IMR-90 (cell line): ENCODE measurements around the gene CCNI. TPM values are rescaled to one million over a fixed set of nuclear protein-coding genes. Genes with fewer than 3 reads are reported as not detected.

Source experiments
- ATAC-seq: fragments of 200-7000 bp; cut with Tn5 transposase; 2 replicates; pipeline ENCODE4 v1.9.1; 2020; ENCODE audit warnings: low read depth, mild to moderate bottlenecking, moderate library complexity
- BruUV-seq: library from RNA; stranded (reverse); fragments of 400-500 nt; replicated peaks from 2 replicates; lab custom pipeline; 2021; lab: Mats Ljungman, UMichigan
- CTCF ChIA-PET: fragments of 300-600 bp; formaldehyde crosslinking; extraction: SDS; loops from one replicate; lab custom pipeline; 2021; ENCODE audit warnings: antibody characterized with exemption; lab: Yijun Ruan, JAX
- POLR2A ChIA-PET: fragments of 300-600 bp; sonication (Branson Sonifier 250); formaldehyde crosslinking; loops from one replicate; lab custom pipeline; 2022; ENCODE audit warnings: antibody characterized with exemption; ENCODE audit not compliant: unreplicated experiment; lab: Charles Lee
- DNase-seq: peaks from one replicate; pipeline ENCODE4 v3.0.0; 2013
- H2AFZ ChIP-seq: replicated peaks from 2 replicates; pipeline ENCODE3; 2013; ENCODE audit warnings: low read length, mild to moderate bottlenecking; ENCODE audit not compliant: poor library complexity
- H2AK5ac ChIP-seq: 2 replicates; pipeline ENCODE4 v1.6.1; 2013; ENCODE audit warnings: low read depth, low read length, inconsistent platforms
- H2AK9ac ChIP-seq: replicated peaks from 2 replicates; pipeline ENCODE3; 2013; ENCODE audit warnings: mild to moderate bottlenecking, low read depth, low read length, moderate library complexity; ENCODE audit not compliant: poor library complexity
- H2BK120ac ChIP-seq: 2 replicates; pipeline ENCODE4 v1.6.1; 2013; ENCODE audit warnings: low read depth, low read length, inconsistent platforms
- H2BK15ac ChIP-seq: 3 replicates; pipeline ENCODE4 v1.6.1; 2013; ENCODE audit warnings: low read depth, low read length, inconsistent platforms
- H2BK20ac ChIP-seq: 2 replicates; pipeline ENCODE4 v1.6.1; 2013; ENCODE audit warnings: low read depth, mild to moderate bottlenecking, inconsistent platforms, low read length, moderate library complexity
- H2BK5ac ChIP-seq: 2 replicates; pipeline ENCODE4 v1.6.1; 2013; ENCODE audit warnings: mild to moderate bottlenecking, low read depth, low read length, inconsistent platforms; ENCODE audit not compliant: poor library complexity, severe bottlenecking
- H3K14ac ChIP-seq: replicated peaks from 2 replicates; pipeline ENCODE4 v1.6.1; 2013; ENCODE audit warnings: low read depth, low read length, inconsistent platforms
- H3K18ac ChIP-seq: 2 replicates; pipeline ENCODE4 v1.6.1; 2013; ENCODE audit warnings: low read depth, low read length, control low read depth
- H3K23ac ChIP-seq: 2 replicates; pipeline ENCODE4 v1.6.1; 2013; ENCODE audit warnings: low read depth, low read length, inconsistent platforms
- H3K27ac ChIP-seq: 2 replicates; pipeline ENCODE4 v1.5.1; 2013; ENCODE audit warnings: mild to moderate bottlenecking, control low read depth, low read length; ENCODE audit not compliant: insufficient read depth
- H3K27me3 ChIP-seq: 2 replicates; pipeline ENCODE4 v1.6.1; 2013; ENCODE audit warnings: low read length; ENCODE audit not compliant: control insufficient read depth, insufficient read depth
- H3K36me3 ChIP-seq: 2 replicates; pipeline ENCODE4 v1.6.1; 2013; ENCODE audit warnings: low read length, mixed read lengths; ENCODE audit not compliant: control insufficient read depth, insufficient read depth
- H3K4ac ChIP-seq: 2 replicates; pipeline ENCODE4 v1.6.1; 2013; ENCODE audit warnings: low read depth, low read length, inconsistent platforms
- H3K4me1 ChIP-seq: 2 replicates; pipeline ENCODE4 v1.6.1; 2013; ENCODE audit warnings: low read length, mixed read lengths; ENCODE audit not compliant: control insufficient read depth, insufficient read depth
- H3K4me2 ChIP-seq: 2 replicates; pipeline ENCODE4 v1.6.1; 2013; ENCODE audit warnings: low read depth, mild to moderate bottlenecking, control low read depth, low read length, moderate library complexity
- H3K4me3 ChIP-seq: 2 replicates; pipeline ENCODE4 v1.5.1; 2013; ENCODE audit warnings: low read depth, mild to moderate bottlenecking, control low read depth, low read length, moderate library complexity; ENCODE audit not compliant: insufficient read depth
- H3K56ac ChIP-seq: 2 replicates; pipeline ENCODE4 v1.6.1; 2013; ENCODE audit warnings: low read length, inconsistent platforms; ENCODE audit not compliant: insufficient read depth; ENCODE audit errors: extremely low read depth
- H3K79me1 ChIP-seq, 2 experiments: 2 replicates each; pipeline ENCODE4 v1.6.1; 2013; ENCODE audit warnings: low read length in 2 of 2, inconsistent platforms in 1 of 2, low read depth in 1 of 2
- H3K9ac ChIP-seq: 2 replicates; pipeline ENCODE4 v1.6.1; 2013; ENCODE audit warnings: low read depth, low read length, control low read depth
- H3K9me1 ChIP-seq: 2 replicates; pipeline ENCODE4 v1.6.1; 2013; ENCODE audit warnings: low read length, inconsistent platforms; ENCODE audit not compliant: insufficient read depth
- H3K9me3 ChIP-seq: 2 replicates; pipeline ENCODE4 v1.6.1; 2013; ENCODE audit warnings: low read length; ENCODE audit not compliant: control insufficient read depth, insufficient read depth
- H4K20me1 ChIP-seq: 2 replicates; pipeline ENCODE4 v1.6.1; 2013; ENCODE audit warnings: low read length, inconsistent platforms; ENCODE audit not compliant: insufficient read depth
- H4K5ac ChIP-seq: 2 replicates; pipeline ENCODE4 v1.6.1; 2013; ENCODE audit warnings: mild to moderate bottlenecking, low read depth, low read length, control low read depth
- H4K8ac ChIP-seq, 2 experiments: 2 replicates each; pipeline ENCODE4 v1.6.1; 2013; ENCODE audit warnings: low read depth in 2 of 2, low read length in 2 of 2, control low read depth in 1 of 2, inconsistent platforms in 1 of 2
- H4K91ac ChIP-seq: 2 replicates; pipeline ENCODE4 v1.6.1; 2013; ENCODE audit warnings: low read depth, low read length, inconsistent platforms; ENCODE audit not compliant: insufficient read depth
- BHLHE40 ChIP-seq: fragments of 150-350 bp; IDR thresholded peaks from 2 replicates; pipeline ENCODE4 v1.6.1; 2016; ENCODE audit warnings: mild to moderate bottlenecking, low read depth, low read length
- CEBPB ChIP-seq: IDR thresholded peaks from 2 replicates; pipeline ENCODE4 v1.6.1; 2012; ENCODE audit warnings: low read depth, low read length, improper control_type of control experiment
- CHD1 ChIP-seq: IDR thresholded peaks from 2 replicates; pipeline ENCODE4 v1.6.1; 2012; ENCODE audit warnings: low read depth, low read length, improper control_type of control experiment
- CTCF ChIP-seq: conservative IDR thresholded peaks from 2 replicates; pipeline ENCODE4 v1.5.1; 2012; ENCODE audit warnings: mild to moderate bottlenecking, low read depth, low read length, improper control_type of control experiment
- ELK1 ChIP-seq: fragments of 150-350 bp; IDR thresholded peaks from 2 replicates; pipeline ENCODE4 v1.6.1; 2016; ENCODE audit warnings: low read depth, mild to moderate bottlenecking, low read length, moderate library complexity, borderline replicate concordance
- FOS ChIP-seq: fragments of 150-350 bp; IDR thresholded peaks from 2 replicates; pipeline ENCODE4 v1.6.1; 2016; ENCODE audit warnings: low read depth, low read length
- MAFK ChIP-seq: IDR thresholded peaks from 2 replicates; pipeline ENCODE4 v1.6.1; 2012; ENCODE audit warnings: low read depth, low read length, improper control_type of control experiment
- MAZ ChIP-seq: IDR thresholded peaks from 2 replicates; pipeline ENCODE4 v1.6.1; 2012; ENCODE audit warnings: low read depth, mild to moderate bottlenecking, low read length, improper control_type of control experiment, moderate library complexity, borderline replicate concordance
- MXI1 ChIP-seq: IDR thresholded peaks from 2 replicates; pipeline ENCODE4 v1.6.1; 2012; ENCODE audit warnings: low read depth, mild to moderate bottlenecking, low read length, moderate library complexity, borderline replicate concordance
- NFE2L2 ChIP-seq: fragments of 150-350 bp; IDR thresholded peaks from 2 replicates; pipeline ENCODE4 v1.6.1; 2016; ENCODE audit warnings: low read depth, mild to moderate bottlenecking, low read length
- POLR2A ChIP-seq: IDR thresholded peaks from 2 replicates; pipeline ENCODE4 v1.6.1; 2012; ENCODE audit warnings: mild to moderate bottlenecking, low read depth, low read length
- RAD21 ChIP-seq: IDR thresholded peaks from 2 replicates; pipeline ENCODE4 v1.6.1; 2012; ENCODE audit warnings: low read length, improper control_type of control experiment
- RCOR1 ChIP-seq: IDR thresholded peaks from 2 replicates; pipeline ENCODE4 v1.6.1; 2012; ENCODE audit warnings: mild to moderate bottlenecking, low read length, improper control_type of control experiment; ENCODE audit not compliant: insufficient replicate concordance
- RFX5 ChIP-seq: IDR thresholded peaks from 2 replicates; pipeline ENCODE4 v1.8.0; 2012; ENCODE audit warnings: low read depth, mild to moderate bottlenecking, low read length, moderate library complexity
- SMC3 ChIP-seq: fragments of 150-350 bp; IDR thresholded peaks from 2 replicates; pipeline ENCODE4 v1.6.1; 2016; ENCODE audit warnings: low read depth, mild to moderate bottlenecking, antibody characterized with exemption, low read length, moderate library complexity
- USF2 ChIP-seq: fragments of 150-350 bp; IDR thresholded peaks from 2 replicates; pipeline ENCODE4 v1.6.1; 2017; ENCODE audit warnings: mild to moderate bottlenecking, antibody characterized with exemption, low read length, low read depth
- WGBS, 2 experiments: methylation state at CpG; one replicate each; pipeline versions ENCODE4 v1.1.5 to v1.1.7; 2013; ENCODE audit warnings: missing lambda C conversion rate in 2 of 2; ENCODE audit not compliant: insufficient read length in 1 of 2; ENCODE audit errors: extremely low coverage in 2 of 2; 5-methylcytosine and 5-hydroxymethylcytosine counted together
- dilution Hi-C: fragments of 300-500 bp; cut with HindIII; formaldehyde crosslinking; loops from one replicate; pipeline ENCODE4 v1.14.3; 2018; ENCODE audit warnings: low sequenced_read_pairs; ENCODE audit not compliant: unreplicated experiment
- in situ Hi-C: fragments of 300-500 bp; cut with MboI; formaldehyde crosslinking; loops from 3 replicates; pipeline ENCODE4 v1.14.3; 2019; ENCODE audit warnings: low sequenced_read_pairs, inconsistent platforms, mixed read lengths
- intact Hi-C: fragments of 100-400 bp; cut with micrococcal nuclease; formaldehyde crosslinking; loops from 2 replicates; pipeline ENCODE4 v1.10.0; 2022
- polyA plus RNA-seq, 3 experiments: library from polyadenylated mRNA; depleted of rRNA; stranded (reverse); fragments of >200 nt; gene quantifications; 2 replicates each; pipeline ENCODE4 v1.2.3, GENCODE V29; 2012; ENCODE audit warnings: low replicate concordance in 1 of 3
- total RNA-seq: library from RNA; depleted of rRNA; stranded (reverse); fragments of >200 nt; gene quantifications from 2 replicates; pipeline ENCODE4 v1.2.3, GENCODE V29; 2012

The CCNI gene
- total and polyA plus RNA-seq, 2 of the 4 experiments (the other 2 are of a cell fraction) = 70.1 to 100 TPM

DNA sequence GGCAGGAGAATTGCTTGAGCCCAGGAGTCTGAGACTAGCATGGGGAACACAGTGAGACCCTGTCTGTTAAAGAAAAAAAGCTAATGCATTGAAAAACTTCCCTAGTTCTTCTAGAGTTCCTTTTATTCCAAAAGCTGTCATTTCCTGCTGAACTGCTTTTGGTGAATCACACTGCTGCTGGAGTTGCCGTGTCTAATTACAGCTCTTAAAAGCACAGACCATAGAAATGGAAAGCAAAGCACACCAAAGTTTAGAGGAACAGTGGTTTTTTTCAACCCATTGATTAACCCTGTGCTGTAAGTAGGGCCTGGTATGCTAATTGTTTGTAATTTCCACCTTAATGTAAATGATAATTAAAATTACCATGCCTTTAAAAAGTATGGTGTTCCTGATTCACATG lies 73.9 kb downstream of the CCNI start:
- H3K27me3 ChIP-seq = no peaks in the 10 kb centered on the region
- peaks cover 15% of the 10 kb centered on the region for H3K9me1 ChIP-seq
- H3K14ac ChIP-seq = peak overlapping the region; percentile 43; the same call in 1 of the 2 replicates
- H3K9me3 ChIP-seq = no peaks in the 10 kb centered on the region
- BruUV-seq = no TSS peak
- H3K18ac ChIP-seq = 0 out of 2 replicates have a peak overlapping the region, but pooled peaks have one; percentile 17
- H2AK5ac ChIP-seq = peak overlapping the region; percentile 71; the same call in 1 of the 2 replicates
- ATAC-seq = peak; percentile 65
- peak overlapping the region in 1 of 2 experiments; percentile 62; a peak in 2 of 4 replicates for H4K8ac ChIP-seq
- no peak overlapping the region; the same call in 2 of the 3 replicates for H2BK15ac ChIP-seq
- dilution Hi-C loops (no loop called here), in situ Hi-C loops (no loop called here), intact Hi-C loops (no loop called here)
- WGBS, 2 experiments = no CpG with 5 or more reads among the region's 1 CpG
- H2AFZ ChIP-seq = no peak overlapping the region
- H3K56ac ChIP-seq = peak overlapping the region; percentile 79; the same call in 1 of the 2 replicates
- no peak for TF ChIP-seq NFE2L2
- no peak for TF ChIP-seq FOS
- TF ChIP-seq SMC3 = no peak
- TF ChIP-seq RCOR1 = no peak
- TF ChIP-seq CTCF = no peak
- TF ChIP-seq POLR2A = no peak
- TF ChIP-seq RFX5 = no peak
- TF ChIP-seq BHLHE40 = no peak
- no peak for TF ChIP-seq ELK1
- no peak for TF ChIP-seq MAFK
- TF ChIP-seq RAD21 = no peak
- no peak for TF ChIP-seq CEBPB
- no peak for TF ChIP-seq CHD1
- no peak for TF ChIP-seq USF2
- no peak for TF ChIP-seq MXI1
- TF ChIP-seq MAZ = no peak
- peak overlapping the region; percentile 66 for H3K9ac ChIP-seq
- peak; percentile 79 for DNase-seq
- H3K4me2 ChIP-seq = peak overlapping the region; percentile 66; the same call in 1 of the 2 replicates
- no peak overlapping the region for H4K5ac ChIP-seq
- peak overlapping the region; percentile 87 for H3K27ac ChIP-seq
- peaks cover 27% of the 10 kb centered on the region; the same call in 1 of the 2 replicates for H4K20me1 ChIP-seq
- H3K79me1 ChIP-seq = peaks cover 36 to 69% of the 10 kb centered on the region in 2 experiments
- ChIA-PET CTCF (interaction anchor here (0.6 kb wide), 1 partner anchor 22 kb away, joined by 7 read pairs; no protein-coding TSS in a partner anchor), POLR2A (no interaction called here)
- no peak overlapping the region for H2BK20ac ChIP-seq
- no peak overlapping the region for H4K91ac ChIP-seq
- H3K36me3 ChIP-seq = peaks cover 47% of the 10 kb centered on the region
- H2AK9ac ChIP-seq = no peak overlapping the region
- no peak overlapping the region for H2BK120ac ChIP-seq
- H2BK5ac ChIP-seq = peak overlapping the region; percentile 83
- peak overlapping the region; percentile 69; the same call in 1 of the 2 replicates for H3K4ac ChIP-seq
- peaks cover 17% of the 10 kb centered on the region for H3K4me1 ChIP-seq
- H3K4me3 ChIP-seq = no peak overlapping the region
- H3K23ac ChIP-seq = peak overlapping the region; percentile 80; the same call in 1 of the 2 replicates
